ENCODE data around the gene EGLN2.
"Not testable (repeated sequence)": the region's sequence is repeated elsewhere in the genome, so short reads cannot be mapped to it uniquely, and the experiment has no call there.

Gene EGLN2

DNA sequence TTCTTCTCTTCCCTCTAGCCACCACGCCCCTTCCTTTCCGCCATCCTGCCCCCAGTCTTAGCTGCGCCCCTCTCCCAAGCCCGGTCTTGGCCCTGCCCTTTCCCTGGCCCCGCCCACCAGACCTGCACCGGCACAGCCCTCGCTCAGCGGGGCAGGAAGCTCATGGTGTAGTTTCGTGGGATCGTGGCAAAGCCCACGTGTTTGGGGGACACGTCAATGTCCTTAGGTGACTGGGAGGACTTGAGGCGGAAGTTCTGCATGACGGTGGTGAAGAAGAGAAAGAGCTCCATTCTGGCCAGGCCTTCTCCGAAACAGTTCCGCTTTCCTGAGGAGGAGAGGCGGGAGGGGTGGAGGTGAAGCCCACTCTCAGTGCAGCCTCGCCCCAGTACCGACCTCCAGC lies 44.7 kb downstream of the EGLN2 start:
- not testable (repeated sequence) for H3K27me3 ChIP-seq (ENCODE audit: control insufficient read depth, insufficient read depth, low read length); H3K4me1 ChIP-seq (ENCODE audit: control insufficient read depth, insufficient read depth, low read length); H3K4me3 ChIP-seq (ENCODE audit: low read length); H3K36me3 ChIP-seq (ENCODE audit: insufficient read depth, low read length); H3K9ac ChIP-seq (ENCODE audit: low read depth, low read length); H3K9me3 ChIP-seq (replicated peaks; ENCODE audit: low read length); H3K4me2 ChIP-seq (ENCODE audit: low read length)

DNA sequence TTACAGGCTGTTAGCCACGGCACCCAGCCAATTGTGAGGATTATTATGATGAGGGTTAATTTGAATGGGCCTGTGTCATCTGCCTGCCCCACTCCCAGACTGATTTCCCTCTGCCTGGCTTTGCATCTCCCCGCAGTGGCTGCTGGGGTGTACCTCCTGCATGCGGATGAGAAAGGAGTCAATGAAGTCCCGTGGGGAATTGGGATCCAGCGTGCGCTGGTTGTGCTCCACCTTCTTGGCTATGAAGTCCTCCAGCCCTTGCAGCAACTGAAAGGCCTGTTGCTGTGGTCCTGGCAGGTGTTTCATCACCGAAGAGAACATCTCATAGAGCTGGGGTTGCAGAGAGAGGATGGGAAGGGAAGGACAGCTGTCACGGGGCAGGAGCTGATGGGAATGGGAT lies 47.7 kb downstream of the EGLN2 start:
- not testable (repeated sequence) for H3K4me2 ChIP-seq (ENCODE audit: low read length); H3K4me3 ChIP-seq (ENCODE audit: low read length); H3K9ac ChIP-seq (ENCODE audit: low read depth, low read length); H3K9me3 ChIP-seq (replicated peaks; ENCODE audit: low read length); H3K4me1 ChIP-seq (ENCODE audit: control insufficient read depth, insufficient read depth, low read length); H3K36me3 ChIP-seq (ENCODE audit: insufficient read depth, low read length)
- H3K27me3 ChIP-seq (ENCODE audit: control insufficient read depth, insufficient read depth, low read length) = peaks cover 27% of the 10 kb centered on the region

DNA sequence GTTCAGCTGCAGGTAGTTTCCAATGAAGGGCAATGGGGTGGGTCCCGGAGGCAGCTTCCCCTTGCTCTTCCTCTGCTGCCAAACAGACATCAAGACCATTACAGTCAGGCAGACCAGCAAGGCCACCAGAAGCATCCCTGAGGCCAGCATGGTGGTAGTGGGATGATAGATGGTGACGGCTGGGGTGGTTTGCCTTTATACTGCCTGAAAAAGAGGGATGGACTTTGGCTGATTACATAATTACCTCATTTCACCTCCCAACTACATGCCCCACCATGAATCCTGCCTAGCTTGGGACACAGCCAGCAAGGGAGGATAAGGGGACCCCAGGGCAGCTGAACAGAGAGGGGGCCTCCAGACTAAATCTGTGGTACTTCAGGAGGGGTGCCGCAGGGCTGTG lies 51.3 kb downstream of the EGLN2 start, which contains the start of gene CYP2A6:
Gene CYP2A6 (minus strand): TSS at position 171 of the 400 bp plus-strand sequence. CDS start 21 bp downstream, at position 150.
- H3K27me3 ChIP-seq (ENCODE audit: control insufficient read depth, insufficient read depth, low read length) = peaks cover 21% of the 10 kb centered on the region
- not testable (repeated sequence) for H3K4me1 ChIP-seq (ENCODE audit: control insufficient read depth, insufficient read depth, low read length); H3K9ac ChIP-seq (ENCODE audit: low read depth, low read length); H3K4me3 ChIP-seq (ENCODE audit: low read length); H3K4me2 ChIP-seq (ENCODE audit: low read length); H3K36me3 ChIP-seq (ENCODE audit: insufficient read depth, low read length); H3K9me3 ChIP-seq (replicated peaks; ENCODE audit: low read length)

DNA sequence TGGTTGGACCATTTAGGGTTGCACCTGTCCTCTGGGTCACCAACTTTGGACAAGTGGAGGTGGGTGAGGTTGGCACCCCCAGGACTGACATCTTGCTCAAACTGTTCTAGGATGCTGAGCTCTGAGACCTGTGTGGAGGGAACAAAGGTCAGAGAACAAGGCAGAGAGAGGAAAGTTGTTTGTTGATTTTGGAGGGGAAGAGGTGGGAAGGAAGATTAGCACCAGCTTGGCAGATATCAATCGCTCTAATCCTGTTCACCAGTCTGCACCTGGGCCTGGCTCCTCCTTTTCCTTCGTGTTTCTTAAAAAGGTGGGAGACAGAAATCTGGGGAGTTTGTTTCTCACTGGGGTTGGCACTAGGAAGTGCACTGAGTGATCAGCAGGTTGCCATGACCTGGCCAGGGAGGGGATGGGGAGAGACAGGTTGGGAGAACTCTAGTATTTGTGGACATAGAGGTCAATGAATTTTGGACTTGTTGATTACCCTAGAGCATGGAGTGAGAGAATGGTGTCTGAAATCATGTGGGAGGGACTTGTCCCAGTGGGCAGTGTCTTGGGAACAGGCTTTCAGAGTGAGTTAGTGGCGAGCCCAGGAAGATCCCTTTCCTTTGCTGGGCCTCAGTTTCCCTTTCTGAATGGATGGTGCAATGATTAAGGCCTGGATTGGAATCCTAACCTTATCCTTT lies 53.6 kb downstream of the EGLN2 start:
- not testable (repeated sequence) for H3K4me3 ChIP-seq (ENCODE audit: low read length); H3K4me1 ChIP-seq (ENCODE audit: control insufficient read depth, insufficient read depth, low read length); H3K36me3 ChIP-seq (ENCODE audit: insufficient read depth, low read length); H3K4me2 ChIP-seq (ENCODE audit: low read length); H3K9me3 ChIP-seq (replicated peaks; ENCODE audit: low read length); H3K9ac ChIP-seq (ENCODE audit: low read depth, low read length)
- peaks cover 21% of the 10 kb centered on the region for H3K27me3 ChIP-seq (ENCODE audit: control insufficient read depth, insufficient read depth, low read length)
